Aorta (tissue), 5 donors: ENCODE results near the gene URM1. TPM values are rescaled to one million over a fixed set of nuclear protein-coding genes. Genes with fewer than 3 reads are reported as not detected.

Source experiments
- ATAC-seq: fragments of 200-7000 bp; cut with Tn5 transposase; one replicate; pipeline ENCODE4 v1.9.1; 2022; ENCODE audit warnings: moderate library complexity; ENCODE audit not compliant: low FRiP score
- DNase-seq, 2 donors: peaks; one replicate each; pipeline ENCODE4 v3.0.0-alpha.2; 2020
- H3K27ac ChIP-seq, 2 donors: one replicate each; pipeline ENCODE4 v1.5.1; 2013; ENCODE audit warnings: low read length in 2 of 2, mild to moderate bottlenecking in 2 of 2, moderate library complexity in 2 of 2, control low read depth in 1 of 2, inconsistent platforms in 1 of 2, low read depth in 1 of 2
- H3K27me3 ChIP-seq, 2 donors: one replicate each; pipeline ENCODE4 v1.6.1; 2013; ENCODE audit warnings: control low read depth in 1 of 2, low read length in 1 of 2, mild to moderate bottlenecking in 1 of 2, moderate library complexity in 1 of 2; ENCODE audit not compliant: insufficient read depth in 2 of 2, control insufficient read depth in 1 of 2
- H3K36me3 ChIP-seq, 2 donors: one replicate each; pipeline ENCODE4 v1.6.1; 2013; ENCODE audit warnings: control low read depth in 1 of 2, low read length in 1 of 2, mild to moderate bottlenecking in 1 of 2; ENCODE audit not compliant: insufficient read depth in 2 of 2, control insufficient read depth in 1 of 2
- H3K4me1 ChIP-seq, 2 donors: one replicate each; pipeline ENCODE4 v1.6.1; 2013; ENCODE audit warnings: low read length in 2 of 2, control low read depth in 1 of 2, mild to moderate bottlenecking in 1 of 2, moderate library complexity in 1 of 2; ENCODE audit not compliant: insufficient read depth in 2 of 2, control insufficient read depth in 1 of 2
- H3K4me3 ChIP-seq, 2 donors: one replicate each; pipeline ENCODE4 v1.5.1; 2013; ENCODE audit warnings: low read length in 2 of 2, control low read depth in 1 of 2, mild to moderate bottlenecking in 1 of 2
- H3K9me3 ChIP-seq: one replicate; pipeline ENCODE4 v1.6.1; 2013; ENCODE audit warnings: mild to moderate bottlenecking, low read length; ENCODE audit not compliant: control insufficient read depth
- WGBS, 2 donors: extraction: QIAGEN DNeasy Blood & Tissue Kit; methylation state at CpG; one replicate each; pipeline ENCODE4 v1.1.7; 2013; 5-methylcytosine and 5-hydroxymethylcytosine counted together
- intact Hi-C, 2 donors: fragments of 100-400 bp; cut with DNase I; formaldehyde crosslinking; loops; one replicate each; pipeline versions ENCODE4 v1.14.2 to v1.15.0; 2022
- polyA plus RNA-seq, 2 donors: library from polyadenylated mRNA; stranded (reverse); fragments of 200-250 nt; gene quantifications; one replicate each; pipeline ENCODE4 v1.2.3, GENCODE V29; 2013
- total RNA-seq, 2 donors: library from RNA; stranded (reverse); fragmentation: NEBNext Ultra II Directional; extraction: Animal tissue kit (Norgen Biotek cat#: 25700); gene quantifications; one replicate each; pipeline ENCODE4 v1.2.1, GENCODE V29; 2021
- donor health status: healthy with polysubstance abuse.
- donor health status: Bipolar disorder and iron deficiency.
- donor health status: DM: no; HTN: no; CAD: no.
- donor health status: DM: no; HTN: no; CAD: no.
- donor health status: DM: yes; HTN: yes; CAD: no.

The URM1 gene
- total and polyA plus RNA-seq, 4 donors, result 24.7 to 45.5 (median 35.9) TPM

GRCh38 chr9:128342971-128343680 lies 28.0 kb upstream of the URM1 start:
- no peak overlapping the region for H3K27ac ChIP-seq
- intact Hi-C loops, result loop anchor here in 1 of 2 donors (10.0 kb wide), 1 partner anchor 48 kb away; no protein-coding TSS in a partner anchor
- no peaks in the 10 kb centered on the region for H3K4me1 ChIP-seq
- DNase-seq (no peak), ATAC-seq (no peak)
- no peaks in the 10 kb centered on the region for H3K9me3 ChIP-seq
- WGBS, 2 donors, result 92 to 95% methylated on average over 8 of the region's 8 CpGs
- no peak overlapping the region for H3K4me3 ChIP-seq
- H3K36me3 ChIP-seq, result peaks cover 0 to 8% of the 10 kb centered on the region in 2 donors
- H3K27me3 ChIP-seq, result no peaks in the 10 kb centered on the region

DNA sequence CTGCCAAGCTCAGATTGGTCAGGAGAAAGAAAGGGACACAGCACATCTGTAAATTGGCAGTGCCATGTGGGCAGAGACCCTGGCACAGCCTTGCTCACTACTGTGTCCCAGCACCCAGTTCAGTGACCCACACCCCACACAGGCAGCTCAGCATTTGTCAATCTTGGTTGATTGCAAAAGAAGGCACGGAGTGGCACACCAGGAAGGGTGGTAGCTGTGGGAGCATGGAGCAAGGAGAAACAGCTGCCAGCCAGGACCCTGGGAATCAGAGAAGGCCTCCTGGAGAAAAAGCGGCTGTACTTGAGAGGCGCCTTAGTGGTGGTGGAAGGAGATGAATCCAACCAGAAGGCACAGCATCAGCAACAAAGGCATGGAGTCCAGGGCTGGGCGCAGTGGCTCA lies 27.3 kb upstream of the URM1 start:
- Histone ChIP-seq H3K27me3 (no peaks in the 10 kb centered on the region), H3K4me3 (no peak overlapping the region), H3K4me1 (no peaks in the 10 kb centered on the region), H3K9me3 (no peaks in the 10 kb centered on the region), H3K27ac (no peak overlapping the region), H3K36me3 (peaks cover 0 to 9% of the 10 kb centered on the region in 2 donors)
- ATAC-seq (no peak), DNase-seq (no peak)
- intact Hi-C loops, result loop anchor here in 1 of 2 donors (10.0 kb wide), 1 partner anchor 49 kb away; no protein-coding TSS in a partner anchor
- 95 to 96% methylated on average over 4 of the region's 4 CpGs for WGBS, 2 donors

GRCh38 chr9:128344931-128345605 lies 26.1 kb upstream of the URM1 start:
- Histone ChIP-seq H3K9me3 (no peaks in the 10 kb centered on the region), H3K36me3 (peaks cover 0 to 13% of the 10 kb centered on the region in 2 donors), H3K27ac (no peak overlapping the region), H3K27me3 (no peaks in the 10 kb centered on the region), H3K4me3 (no peak overlapping the region), H3K4me1 (no peaks in the 10 kb centered on the region)
- intact Hi-C loops, result loop anchor here in 1 of 2 donors (10.0 kb wide), 1 partner anchor 50 kb away; no protein-coding TSS in a partner anchor
- 91 to 95% methylated on average over 28 of the region's 28 CpGs for WGBS, 2 donors
- DNase-seq, result no peak
- ATAC-seq, result no peak

DNA sequence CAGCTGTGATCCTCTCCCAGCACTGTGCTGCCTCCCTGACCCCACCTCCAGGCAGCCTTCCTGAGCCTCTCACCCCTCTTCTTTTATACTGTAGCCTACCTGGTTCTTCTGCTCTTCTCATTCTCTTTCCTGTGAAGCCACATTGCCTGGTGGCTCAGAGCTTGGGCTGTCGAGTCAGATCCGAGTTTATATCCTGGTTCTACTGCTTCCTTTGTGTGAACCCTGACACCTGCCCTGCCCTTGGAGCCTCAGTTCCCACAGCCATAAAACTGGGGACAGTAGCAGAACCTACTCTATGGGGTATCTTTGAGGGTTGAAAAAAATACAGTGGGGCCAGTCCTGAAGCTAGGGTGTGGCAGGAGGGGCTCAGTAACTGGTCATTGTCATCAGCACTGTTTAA lies 22.0 kb upstream of the URM1 start:
- Histone ChIP-seq H3K36me3 (peaks cover 0 to 11% of the 10 kb centered on the region in 2 donors), H3K9me3 (no peaks in the 10 kb centered on the region)
- intact Hi-C loops, result loop anchor here in 1 of 2 donors (10.0 kb wide), 1 partner anchor 54 kb away; no protein-coding TSS in a partner anchor

DNA sequence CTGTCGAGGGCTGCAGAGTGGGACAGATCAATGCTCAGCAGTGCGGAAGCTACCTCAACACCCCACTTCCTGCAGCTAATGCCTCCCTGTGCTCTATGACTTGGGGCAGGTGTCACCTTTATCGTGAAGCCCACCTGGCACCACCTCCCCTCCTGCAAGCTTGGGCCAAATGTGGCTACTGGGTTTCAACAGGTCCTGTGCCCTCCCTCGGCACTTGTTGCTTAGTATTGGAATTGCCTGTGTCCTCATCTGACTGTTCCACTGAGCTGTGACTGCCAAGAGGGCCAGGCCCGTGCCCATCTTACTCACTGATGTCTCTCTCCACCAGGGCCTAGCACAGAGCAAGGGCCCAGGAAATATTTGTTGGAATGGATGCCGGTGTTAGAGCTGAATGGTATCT lies 21.4 kb upstream of the URM1 start:
- Histone ChIP-seq H3K9me3 (no peaks in the 10 kb centered on the region), H3K27ac (no peak overlapping the region), H3K27me3 (no peaks in the 10 kb centered on the region), H3K36me3 (peaks cover 0 to 11% of the 10 kb centered on the region in 2 donors), H3K4me1 (no peaks in the 10 kb centered on the region), H3K4me3 (no peak overlapping the region)
- DNase-seq (no peak), ATAC-seq (no peak)
- intact Hi-C loops, result loop anchor here in 1 of 2 donors (10.0 kb wide), 1 partner anchor 55 kb away; no protein-coding TSS in a partner anchor
- 93 to 94% methylated on average over 6 of the region's 6 CpGs for WGBS, 2 donors

More for the DNA sequence above, 22.0 kb upstream of the URM1 start:
- ATAC-seq, result no peak
- no peaks in the 10 kb centered on the region for H3K4me1 ChIP-seq
- 85% methylated on average over 2 of the region's 2 CpGs for WGBS, 2 donors
- DNase-seq, result no peak
- H3K4me3 ChIP-seq, result no peak overlapping the region
- H3K27me3 ChIP-seq, result no peaks in the 10 kb centered on the region
- H3K27ac ChIP-seq, result no peak overlapping the region

- ATAC-seq, result no peak
- DNase-seq, result no peak
- whole genome bisulfite sequencing, 2 donors, result 94 to 95% methylated on average over 19 of the region's 19 CpGs
- no peak overlapping the region for H3K27ac ChIP-seq
- intact Hi-C loops, result no loop called here
- H3K9me3 ChIP-seq, result no peaks in the 10 kb centered on the region
- H3K4me3 ChIP-seq, result no peak overlapping the region
- no peaks in the 10 kb centered on the region for H3K27me3 ChIP-seq
- H3K36me3 ChIP-seq, result peaks cover 0 to 3% of the 10 kb centered on the region in 2 donors
- H3K4me1 ChIP-seq, result no peaks in the 10 kb centered on the region
Measured at GRCh38 chr9:128355451-128355850, 15.7 kb upstream of the URM1 start.

- Histone ChIP-seq H3K4me3 (no peak overlapping the region), H3K27me3 (no peaks in the 10 kb centered on the region), H3K27ac (no peak overlapping the region), H3K4me1 (no peaks in the 10 kb centered on the region), H3K9me3 (no peaks in the 10 kb centered on the region), H3K36me3 (peaks cover 0 to 3% of the 10 kb centered on the region in 2 donors)
- no peak for DNase-seq
- intact Hi-C loops, result no loop called here
- ATAC-seq, result no peak
- WGBS, 2 donors, result 75 to 80% methylated on average over 8 of the region's 8 CpGs
Measured at GRCh38 chr9:128358090-128358489, 13.1 kb upstream of the URM1 start.

DNA sequence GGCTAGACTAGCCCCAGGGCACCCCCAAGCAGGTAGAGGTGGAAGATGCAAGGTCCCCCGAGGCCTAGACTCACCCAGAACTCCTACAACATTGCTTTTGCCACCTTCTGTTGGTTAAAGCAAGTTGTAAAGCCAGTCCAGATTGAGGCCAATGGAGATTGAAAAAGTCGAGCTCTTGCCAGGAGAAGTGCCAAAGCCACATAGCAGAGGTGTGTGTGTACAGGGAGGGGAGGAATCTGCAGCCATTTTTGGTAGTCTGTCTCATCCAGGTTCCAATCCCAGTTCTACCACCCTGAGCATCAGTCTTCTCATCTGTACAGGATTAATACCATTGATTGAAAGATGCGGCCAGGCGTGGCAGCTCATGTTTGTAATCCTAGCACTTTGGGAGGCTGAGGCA lies 12.3 kb upstream of the URM1 start:
- H3K27me3 ChIP-seq, result no peaks in the 10 kb centered on the region
- no peaks in the 10 kb centered on the region for H3K4me1 ChIP-seq
- no peak for ATAC-seq
- intact Hi-C loops, result no loop called here
- H3K36me3 ChIP-seq, result peaks cover 0 to 3% of the 10 kb centered on the region in 2 donors
- H3K27ac ChIP-seq, result no peak overlapping the region
- no peak for DNase-seq
- 74 to 78% methylated on average over 4 of the region's 4 CpGs for WGBS, 2 donors
- H3K9me3 ChIP-seq, result no peaks in the 10 kb centered on the region
- H3K4me3 ChIP-seq, result no peak overlapping the region
